ENCODE results near the gene OR2J1.
"Not testable (repeated sequence)": the region's sequence is repeated elsewhere in the genome, so short reads cannot be mapped to it uniquely, and the experiment has no call there.

Gene OR2J1

DNA sequence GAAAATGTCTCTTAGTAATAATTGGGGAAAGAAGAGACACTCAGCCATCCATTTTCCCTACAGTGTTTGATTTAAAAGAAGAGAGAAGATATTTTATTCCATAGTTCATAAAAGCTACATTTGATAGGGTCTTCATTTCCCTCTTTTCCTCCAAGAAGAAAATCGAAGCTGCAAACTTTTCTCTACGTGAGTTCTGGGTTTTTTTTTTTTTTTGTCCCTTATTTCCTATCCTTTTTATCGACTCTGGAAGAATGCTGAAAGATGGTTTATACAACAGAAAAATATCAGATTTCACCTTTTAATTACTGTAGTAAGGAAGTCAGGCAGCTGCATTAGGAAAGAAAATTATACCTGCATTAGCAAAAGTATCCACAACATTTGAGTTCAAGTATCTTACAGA, at the start of gene OR2J1:
Gene OR2J1, plus strand, starts transcription at position 301 of the 400 bp plus-strand sequence. CDS start 1,453 bp downstream, outside the sequence.
- DNase-seq (ENCODE audit: insufficient read length, low spot score): no peak
- no peak for FAIRE-seq

DNA sequence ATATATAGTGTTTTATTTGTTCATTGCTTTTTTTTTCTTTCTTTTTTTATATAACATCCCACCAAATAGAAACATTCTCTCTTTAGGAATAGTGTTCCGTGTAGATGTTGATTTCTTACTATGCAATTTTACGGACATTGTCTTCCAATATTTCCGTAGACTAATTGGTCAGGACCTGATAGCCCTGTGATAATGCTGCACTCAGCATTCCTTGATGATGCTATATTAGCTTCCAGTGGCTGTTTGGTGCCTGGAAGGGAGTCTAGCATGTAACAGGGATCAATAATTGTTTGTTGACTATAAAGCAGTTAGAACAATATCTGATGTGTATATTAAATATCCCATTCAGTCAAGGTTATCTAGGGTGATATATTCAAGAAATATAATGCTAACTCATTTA, 47.6 kb upstream of the OR2J1 start:
- no peak for FAIRE-seq
- no peak for DNase-seq (ENCODE audit: insufficient read length, low spot score)

DNA sequence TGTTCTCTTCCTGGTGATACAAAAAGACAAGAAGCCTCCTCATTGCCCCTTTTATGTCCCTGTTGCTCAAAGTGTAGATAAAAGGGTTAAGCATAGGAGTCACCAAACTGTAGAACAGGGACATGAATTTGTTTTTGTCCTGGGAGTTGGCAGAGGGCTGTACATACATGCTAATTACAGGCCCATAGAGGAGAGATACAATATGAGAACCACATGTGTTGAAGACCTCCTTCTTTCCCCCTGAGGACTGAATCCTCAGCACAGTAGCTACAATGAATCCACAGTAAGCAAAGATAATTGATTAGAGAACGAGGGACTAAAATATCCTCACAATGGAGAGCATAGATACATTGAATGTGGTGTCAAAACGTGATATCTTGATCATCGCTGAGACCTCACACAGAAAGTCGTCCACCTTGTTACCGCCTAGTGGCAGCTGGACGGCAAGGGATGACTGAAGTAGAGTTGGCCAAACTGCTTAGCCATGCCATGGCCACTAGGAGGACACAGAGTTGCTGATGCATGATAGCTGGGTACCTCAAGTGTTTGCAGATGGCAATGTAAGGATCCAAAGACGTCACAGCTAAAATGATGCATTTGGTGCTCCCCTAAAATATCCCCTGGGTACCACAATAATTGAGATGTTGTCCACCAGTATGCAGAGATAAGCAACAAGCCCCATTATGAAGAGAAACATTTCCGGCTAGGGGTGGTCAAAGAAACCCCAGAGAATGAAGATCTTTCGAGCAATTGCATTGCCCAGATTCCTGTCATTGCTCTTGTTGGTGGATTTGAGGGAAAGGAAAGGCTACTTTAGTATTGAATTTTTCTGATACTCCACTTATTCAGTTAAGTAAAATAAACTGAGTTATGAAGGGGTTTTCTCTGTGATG, 27.2 kb upstream of the OR2J1 start:
- DNase-seq (ENCODE audit: insufficient read length, low spot score) (peak; percentile 41), FAIRE-seq (peak; percentile 94)

DNA sequence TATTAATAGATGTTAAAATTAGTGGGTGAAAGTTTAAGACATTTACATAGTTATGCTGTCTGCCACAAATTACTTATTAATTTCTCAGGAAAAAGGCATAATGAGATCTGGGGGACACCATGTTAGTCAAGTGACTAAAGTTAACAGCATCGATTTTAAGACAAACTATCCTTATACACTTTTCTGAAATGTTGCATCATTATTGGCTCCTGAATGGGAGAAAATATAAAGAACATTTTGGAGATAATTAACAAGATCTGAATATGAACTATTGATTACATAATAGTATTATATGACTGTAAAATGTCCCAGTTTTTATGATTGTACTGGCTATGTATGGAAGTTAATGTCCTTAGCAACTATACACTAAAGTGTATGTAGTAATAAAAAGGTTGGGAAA, 20.1 kb upstream of the OR2J1 start:
- DNase-seq (ENCODE audit: insufficient read length, low spot score): no peak
- FAIRE-seq: no peak

DNA sequence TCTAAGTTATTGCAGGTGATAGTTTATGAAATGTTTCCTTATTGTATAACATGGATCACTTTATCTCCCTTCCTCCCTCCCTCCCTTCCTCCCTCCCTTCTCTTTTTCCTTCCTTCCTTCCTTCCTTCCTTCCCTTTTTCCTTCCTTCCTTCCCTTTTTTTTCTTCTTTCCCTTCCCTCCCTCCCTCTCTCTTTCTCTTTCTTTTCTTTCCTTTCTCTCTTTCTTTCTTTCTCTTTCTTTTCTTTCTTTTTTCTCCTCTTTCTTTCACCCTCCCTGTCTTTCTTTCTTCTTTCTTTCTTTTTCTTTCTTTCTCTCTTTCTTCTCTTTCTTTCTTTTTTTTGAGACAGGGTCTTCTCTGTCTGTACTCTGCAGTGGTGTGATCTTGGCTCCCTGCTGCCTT, 18.0 kb upstream of the OR2J1 start:
- DNase-seq (ENCODE audit: insufficient read length, low spot score): no peak
- no peak for FAIRE-seq

DNA sequence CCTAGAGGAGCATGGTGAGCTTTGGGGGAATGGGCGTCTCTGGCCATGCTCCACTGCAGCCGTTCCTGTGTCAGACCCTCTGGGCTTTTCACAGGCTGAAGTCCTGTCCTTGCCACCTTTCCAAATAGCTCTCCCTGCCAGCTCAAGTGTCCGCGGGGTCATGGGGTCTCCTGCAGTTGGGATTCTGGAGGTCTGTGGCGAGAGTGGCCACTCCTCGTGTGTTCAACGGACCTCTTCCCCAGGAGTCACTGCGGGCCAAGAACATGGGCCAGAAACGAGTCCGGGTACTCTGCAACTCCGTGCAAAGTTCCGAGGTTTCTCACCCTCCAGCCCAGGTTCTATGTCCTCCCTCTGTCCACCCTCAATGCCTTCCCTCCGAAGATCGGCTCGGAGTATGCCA, 16.8 kb upstream of the OR2J1 start:
- FAIRE-seq (no peak), DNase-seq (ENCODE audit: insufficient read length, low spot score) (no peak)

DNA sequence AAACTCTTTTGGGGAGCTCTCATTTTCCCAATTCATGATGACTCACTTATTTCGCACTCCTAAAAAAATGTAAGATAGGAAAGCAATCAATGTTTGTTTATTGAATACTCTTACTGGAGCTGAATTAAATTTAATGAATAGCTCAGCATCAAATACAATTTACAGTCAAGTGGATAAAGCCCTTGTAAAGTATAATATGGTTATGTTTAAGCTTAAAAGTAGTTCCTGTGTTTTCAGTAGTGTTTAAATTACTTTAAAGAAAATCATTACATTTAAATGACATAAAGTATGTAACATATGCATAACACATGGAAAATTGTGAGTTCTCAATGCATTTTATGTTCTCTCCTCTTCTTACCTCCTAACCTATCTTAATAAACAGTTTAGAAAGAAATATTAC, 12.1 kb upstream of the OR2J1 start, which contains the start of gene OR2B3:
Gene OR2B3, minus strand, starts transcription at position 101 of the 400 bp plus-strand sequence. Its CDS starts 65 bp downstream, at position 36.
- no peak for FAIRE-seq
- DNase-seq (ENCODE audit: insufficient read length, low spot score): no peak

DNA sequence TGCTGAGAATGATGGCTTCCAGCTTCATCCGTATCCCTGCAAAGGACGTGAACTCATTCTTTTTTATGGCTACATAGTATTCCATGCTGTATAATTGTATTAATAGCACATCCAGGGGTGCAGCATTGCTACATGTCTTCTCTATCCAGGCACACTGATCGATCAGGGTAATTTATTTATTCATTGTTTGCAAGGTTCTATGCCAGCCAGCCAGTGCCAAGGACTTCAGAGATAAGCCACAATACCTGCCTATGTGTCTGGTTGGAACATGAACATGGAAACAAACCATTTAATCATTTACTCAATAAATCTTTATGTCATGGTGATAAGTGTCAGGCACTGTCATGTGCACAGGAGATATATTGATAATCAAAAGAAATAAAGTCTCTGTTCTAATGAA, 6.3 kb upstream of the OR2J1 start:
- DNase-seq (ENCODE audit: insufficient read length, low spot score) (no peak), FAIRE-seq (no peak)

DNA sequence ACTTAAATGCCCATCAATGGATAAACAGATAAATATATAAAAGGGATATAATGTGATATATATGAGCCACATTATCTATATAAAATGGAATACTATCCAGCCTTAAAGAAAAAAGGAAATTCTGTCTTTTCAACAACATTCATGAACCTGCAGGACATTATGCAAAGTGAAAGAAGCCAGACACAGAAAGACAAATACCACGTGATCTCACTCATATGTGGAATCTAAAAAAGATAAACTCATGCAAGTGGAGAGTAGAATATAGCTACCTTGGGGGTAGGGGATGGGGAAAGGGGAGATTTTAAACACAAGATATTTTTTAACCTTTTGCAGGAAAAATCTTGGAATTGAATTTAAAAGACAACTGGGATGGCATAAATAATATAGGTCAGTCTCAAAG, 1.5 kb upstream of the OR2J1 start:
- DNase-seq (ENCODE audit: insufficient read length, low spot score) (no peak), FAIRE-seq (no peak)

DNA sequence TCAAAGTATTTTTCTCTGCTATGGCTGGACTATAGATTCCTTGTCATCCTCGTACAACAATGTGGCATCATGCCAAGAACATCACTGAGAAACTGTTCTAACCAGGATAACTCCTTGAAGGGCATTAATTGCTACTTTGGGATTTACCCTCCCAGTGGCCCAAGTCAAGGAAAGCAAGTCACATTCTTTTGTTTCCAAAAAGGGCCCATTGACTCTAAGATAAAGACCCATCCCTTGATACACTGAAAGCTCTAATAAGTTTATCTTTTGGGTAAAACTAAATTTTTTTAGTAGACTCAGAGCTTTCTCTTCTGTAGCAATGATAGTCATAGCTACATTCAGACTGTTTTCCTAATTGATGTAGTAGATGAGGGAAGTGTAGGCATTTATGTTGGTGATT, 8.5 kb downstream of the OR2J1 start, which contains the start of gene OR2J3:
Gene OR2J3, plus strand, starts transcription at position 301 of the 400 bp plus-strand sequence. CDS start 3,833 bp downstream, outside the sequence.
- DNase-seq (ENCODE audit: insufficient read length, low spot score) (no peak), FAIRE-seq (no peak)

DNA sequence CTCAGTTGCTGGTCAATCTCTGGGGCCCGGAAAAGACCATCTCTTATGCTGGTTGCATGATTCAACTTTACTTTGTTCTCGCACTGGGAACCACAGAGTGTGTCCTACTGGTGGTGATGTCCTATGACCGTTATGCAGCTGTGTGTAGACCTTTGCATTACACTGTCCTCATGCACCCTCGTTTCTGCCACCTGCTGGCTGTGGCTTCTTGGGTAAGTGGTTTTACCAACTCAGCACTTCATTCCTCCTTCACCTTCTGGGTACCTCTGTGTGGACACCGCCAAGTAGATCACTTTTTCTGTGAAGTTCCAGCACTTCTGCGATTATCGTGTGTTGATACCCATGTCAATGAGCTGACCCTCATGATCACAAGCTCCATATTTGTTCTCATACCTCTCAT, 12.8 kb downstream of the OR2J1 start:
- FAIRE-seq: no peak
- no peak for DNase-seq (ENCODE audit: insufficient read length, low spot score)

DNA sequence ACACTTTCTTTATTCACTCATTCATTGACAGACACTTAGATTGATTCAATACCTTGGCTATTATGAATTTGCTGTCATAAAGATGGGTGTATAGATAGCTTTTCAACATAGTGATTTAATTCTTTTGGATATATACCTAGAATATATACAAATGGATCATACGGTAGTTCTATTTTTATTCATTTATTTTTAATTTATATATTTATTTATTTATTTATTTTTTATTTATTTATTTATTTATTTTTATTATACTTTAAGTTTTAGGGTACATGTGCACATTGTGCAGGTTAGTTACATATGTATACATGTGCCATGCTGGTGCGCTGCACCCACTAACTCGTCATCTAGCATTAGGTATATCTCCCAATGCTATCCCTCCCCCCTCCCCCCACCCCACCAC, 15.7 kb downstream of the OR2J1 start:
- not testable (repeated sequence) for DNase-seq (ENCODE audit: insufficient read length, low spot score)

DNA sequence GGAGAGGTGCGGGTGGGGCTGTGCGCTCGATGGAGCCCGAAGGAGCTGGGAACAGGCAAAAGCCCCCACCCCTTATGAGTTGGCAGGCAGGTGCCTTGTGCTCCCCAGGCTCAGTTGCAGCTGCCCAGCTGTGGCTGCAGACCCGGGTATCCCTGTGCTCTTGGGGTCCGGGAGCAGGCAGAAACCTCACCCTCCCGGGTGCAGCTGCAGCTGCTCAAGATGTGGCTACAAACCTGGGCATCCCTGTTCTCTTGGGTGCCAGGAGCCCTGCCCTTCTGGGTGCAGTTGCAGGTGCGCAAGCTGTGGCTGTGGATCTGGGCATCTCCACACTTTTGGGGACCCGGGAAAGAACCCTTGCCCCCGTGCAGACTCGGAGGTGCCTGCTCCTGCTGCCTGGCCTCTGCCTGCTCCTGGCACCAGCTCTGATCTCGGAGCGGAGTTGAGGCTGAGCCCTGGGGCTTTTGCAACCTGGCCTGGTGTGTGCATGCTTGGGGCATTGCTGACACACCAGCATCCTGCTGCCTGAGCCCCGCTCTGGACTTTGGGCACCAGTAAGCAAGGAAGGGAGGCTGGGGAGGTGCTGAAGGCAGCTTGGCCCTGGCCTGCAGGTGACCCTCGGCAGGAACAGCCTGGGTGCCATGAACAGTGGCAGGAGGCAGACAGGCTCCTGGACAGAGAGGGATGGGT, 30.2 kb downstream of the OR2J1 start:
- no peak for FAIRE-seq
- no peak for DNase-seq (ENCODE audit: insufficient read length, low spot score)

More for the DNA sequence above, 15.7 kb downstream of the OR2J1 start:
- FAIRE-seq: not testable (repeated sequence)

DNA sequence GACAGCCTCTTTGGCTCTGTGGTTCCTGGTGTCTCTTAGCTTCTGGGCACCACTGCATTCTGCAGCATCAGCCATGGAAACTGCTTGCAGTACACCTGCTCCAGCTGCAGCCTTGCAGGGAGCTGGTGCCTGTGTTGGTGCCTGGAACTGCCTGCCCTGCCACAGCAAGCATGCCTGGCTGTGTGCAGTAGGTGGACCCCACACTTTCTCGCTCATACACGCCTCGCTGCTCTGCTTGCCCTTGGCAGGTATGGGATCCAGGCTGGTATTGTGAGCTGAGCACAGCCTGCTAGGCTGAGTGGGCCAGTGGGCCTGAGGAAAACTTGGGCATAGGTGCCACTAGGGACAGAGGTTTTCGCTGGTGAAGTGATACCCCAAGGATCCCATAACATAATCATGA, 31.4 kb downstream of the OR2J1 start:
- DNase-seq (ENCODE audit: insufficient read length, low spot score): no peak
- FAIRE-seq: no peak

DNA sequence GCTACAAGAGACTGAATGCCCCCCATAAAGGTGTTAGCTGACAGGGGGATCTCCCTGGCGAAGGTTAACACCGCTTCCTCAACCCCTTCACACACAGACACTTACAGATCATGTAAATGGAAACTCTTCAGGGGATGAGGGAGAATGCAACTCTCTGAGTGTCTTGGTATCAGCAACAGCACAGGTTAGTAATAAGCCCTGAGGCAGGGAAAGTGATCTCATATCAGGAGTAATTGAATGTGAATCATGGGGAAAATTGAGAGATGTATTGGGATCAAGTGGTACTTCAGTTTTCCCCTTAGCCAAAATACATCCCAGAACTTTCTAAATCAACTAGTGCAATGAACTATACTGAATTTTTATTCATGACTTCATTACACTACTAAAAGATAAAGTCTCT, 32.4 kb downstream of the OR2J1 start:
- FAIRE-seq (no peak), DNase-seq (ENCODE audit: insufficient read length, low spot score) (no peak)

DNA sequence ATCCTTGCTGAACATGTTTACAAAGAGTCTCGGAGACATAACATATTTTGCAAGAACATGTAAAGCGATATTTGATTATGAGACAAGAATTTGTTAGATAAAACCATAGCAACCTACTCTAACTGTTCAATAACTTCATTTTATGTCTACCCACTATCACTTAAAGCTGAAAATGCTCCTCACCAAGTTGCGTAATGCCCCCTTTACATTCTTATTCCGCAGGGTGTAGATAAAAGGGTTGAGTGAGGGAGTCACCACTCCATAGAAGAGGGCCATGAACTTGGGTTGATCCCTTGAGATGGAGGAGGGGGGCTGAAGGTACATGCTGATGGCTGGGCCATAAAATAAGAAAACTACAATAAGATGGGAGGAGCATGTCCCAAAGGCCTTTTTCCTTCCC, 38.4 kb downstream of the OR2J1 start:
- FAIRE-seq (no peak), DNase-seq (ENCODE audit: insufficient read length, low spot score) (no peak)

DNA sequence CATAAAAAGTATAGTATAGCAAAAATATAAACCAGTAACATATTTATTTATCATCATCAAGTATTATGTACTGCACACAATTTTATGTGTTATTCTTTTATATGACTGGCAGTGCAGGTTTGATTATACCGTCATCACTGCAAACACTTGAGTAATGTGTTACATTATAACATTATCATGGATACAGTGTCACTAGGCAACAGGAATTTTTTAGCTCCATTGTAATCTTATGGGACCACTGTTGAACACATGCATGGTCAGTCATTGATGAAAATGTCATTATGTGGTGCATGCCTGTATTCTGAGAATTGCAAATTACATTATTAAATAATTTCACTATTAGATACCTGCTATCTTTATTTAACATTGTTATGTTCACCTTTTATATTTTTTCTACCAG, 42.3 kb downstream of the OR2J1 start:
- no peak for DNase-seq (ENCODE audit: insufficient read length, low spot score)
- FAIRE-seq: no peak

DNA sequence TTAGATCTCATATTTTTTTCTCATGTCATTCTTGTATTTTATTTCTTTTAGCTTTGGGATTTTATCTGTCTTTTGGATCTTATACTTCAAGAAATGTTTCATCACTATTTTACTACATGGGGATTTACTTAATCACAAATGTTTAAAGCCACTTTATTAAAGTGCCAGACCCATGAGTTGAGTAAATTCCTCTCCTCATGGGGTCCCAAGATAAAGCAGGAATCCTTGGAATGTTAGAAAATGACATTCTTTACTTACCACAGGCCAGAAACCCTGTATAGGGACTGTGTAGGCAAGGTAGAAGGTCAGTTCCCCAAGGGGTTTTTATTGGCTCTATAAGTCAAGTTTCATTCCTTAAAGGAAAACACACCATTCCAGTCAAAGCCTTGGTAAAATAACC, 43.0 kb downstream of the OR2J1 start:
- DNase-seq (ENCODE audit: insufficient read length, low spot score): peak; percentile 5
- FAIRE-seq: no peak

DNA sequence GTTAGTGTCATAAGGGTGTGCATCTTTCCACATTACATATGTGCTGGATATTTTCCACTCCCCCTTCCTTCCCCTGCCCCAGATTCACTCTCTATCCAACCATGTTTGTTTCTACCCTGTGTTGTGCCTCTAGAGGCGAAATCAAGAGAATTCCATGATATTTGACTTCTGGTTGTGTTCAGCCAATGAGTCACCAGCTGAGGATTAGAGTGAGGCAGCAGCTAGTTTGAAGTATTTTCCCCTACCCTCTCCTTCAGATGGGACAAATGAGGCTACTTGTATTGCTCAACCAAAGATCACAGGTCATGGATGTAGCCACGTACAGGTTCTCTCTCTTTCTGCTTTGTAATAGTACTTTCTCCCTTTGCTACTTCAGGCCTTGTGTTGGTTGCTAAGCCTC, 46.9 kb downstream of the OR2J1 start:
- FAIRE-seq (no peak), DNase-seq (ENCODE audit: insufficient read length, low spot score) (no peak)

DNA sequence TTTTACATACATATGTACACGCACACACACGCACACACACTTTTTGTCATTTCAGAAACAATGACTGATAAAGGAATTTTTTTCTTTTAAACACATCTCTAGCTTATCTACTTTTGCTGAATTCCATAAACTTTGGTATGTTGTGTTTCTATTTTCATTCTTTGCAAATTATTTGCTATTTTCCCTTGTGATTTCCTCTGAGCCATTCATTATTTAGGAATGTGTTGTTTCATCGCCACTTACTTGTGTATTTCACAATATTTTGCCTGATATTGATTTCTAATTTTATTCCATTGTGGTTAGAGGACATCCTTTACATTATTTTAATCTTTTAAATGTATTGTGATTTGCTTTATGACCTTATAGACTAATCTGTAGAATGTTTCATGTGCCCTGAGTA, 47.8 kb downstream of the OR2J1 start:
- DNase-seq (ENCODE audit: insufficient read length, low spot score) (no peak), FAIRE-seq (no peak)

DNA sequence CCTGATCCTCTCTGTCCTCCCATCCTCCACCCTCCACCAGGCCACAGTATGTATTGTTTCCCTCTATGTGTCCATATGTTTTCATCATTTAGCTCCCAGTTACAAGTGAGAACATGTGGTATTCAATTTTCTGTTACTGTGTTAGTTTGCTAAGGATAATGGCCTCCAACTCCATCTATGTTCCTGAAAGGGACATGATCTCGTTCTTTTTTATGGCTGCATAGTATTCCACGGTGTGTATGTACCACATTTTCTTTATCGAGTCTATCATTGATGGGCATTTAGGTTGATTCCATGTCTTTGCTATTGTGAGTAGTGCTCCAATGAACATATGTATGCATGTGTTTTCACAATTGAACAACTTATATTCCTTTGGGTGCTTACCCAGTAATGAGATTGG, 50.2 kb downstream of the OR2J1 start:
- FAIRE-seq: not testable (repeated sequence)

More for the DNA sequence above, 50.2 kb downstream of the OR2J1 start:
- DNase-seq (ENCODE audit: insufficient read length, low spot score): not testable (repeated sequence)

Measured in HTR-8/SVneo (cell line).